VCaP (cell line): Measurements from ENCODE around the gene MYO3B.
"Not testable (repeated sequence)": the region's sequence is repeated elsewhere in the genome, so short reads cannot be mapped to it uniquely, and the experiment has no call there.

Experiments used
- H3K27ac ChIP-seq: fragments of 450-650 bp; 2 replicates; pipeline ENCODE4 v1.5.1; 2017
- TF ChIP-seq, protein P1 (sequence below): fragments of 450-650 bp; conservative IDR thresholded peaks from 2 replicates; pipeline ENCODE4 v1.5.1; 2017; ENCODE audit warnings: mild to moderate bottlenecking, moderate library complexity

MYO3B gene

DNA sequence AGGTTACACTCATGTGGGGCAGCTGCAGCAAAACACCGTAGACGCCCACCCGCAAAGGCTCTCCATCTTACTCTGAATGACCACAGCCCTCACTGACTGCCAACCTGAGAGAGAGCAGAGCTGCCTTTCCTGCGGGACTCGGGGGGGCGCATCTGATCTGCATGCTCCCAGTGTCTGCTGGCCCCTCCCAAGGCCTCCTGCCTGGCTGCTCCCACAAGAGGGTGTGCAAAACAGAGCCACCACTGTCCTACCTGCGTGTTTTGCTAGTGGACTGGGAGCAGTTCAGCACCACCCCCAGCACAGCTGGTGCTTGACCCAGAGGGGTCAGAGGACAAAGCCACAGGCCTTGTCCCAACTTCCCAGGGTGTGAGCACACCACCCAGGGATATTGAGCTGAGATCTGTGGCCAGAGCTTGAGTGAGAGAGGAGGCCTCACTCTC, 76.4 kb downstream of the MYO3B start:
- TF ChIP-seq, protein P1, sequence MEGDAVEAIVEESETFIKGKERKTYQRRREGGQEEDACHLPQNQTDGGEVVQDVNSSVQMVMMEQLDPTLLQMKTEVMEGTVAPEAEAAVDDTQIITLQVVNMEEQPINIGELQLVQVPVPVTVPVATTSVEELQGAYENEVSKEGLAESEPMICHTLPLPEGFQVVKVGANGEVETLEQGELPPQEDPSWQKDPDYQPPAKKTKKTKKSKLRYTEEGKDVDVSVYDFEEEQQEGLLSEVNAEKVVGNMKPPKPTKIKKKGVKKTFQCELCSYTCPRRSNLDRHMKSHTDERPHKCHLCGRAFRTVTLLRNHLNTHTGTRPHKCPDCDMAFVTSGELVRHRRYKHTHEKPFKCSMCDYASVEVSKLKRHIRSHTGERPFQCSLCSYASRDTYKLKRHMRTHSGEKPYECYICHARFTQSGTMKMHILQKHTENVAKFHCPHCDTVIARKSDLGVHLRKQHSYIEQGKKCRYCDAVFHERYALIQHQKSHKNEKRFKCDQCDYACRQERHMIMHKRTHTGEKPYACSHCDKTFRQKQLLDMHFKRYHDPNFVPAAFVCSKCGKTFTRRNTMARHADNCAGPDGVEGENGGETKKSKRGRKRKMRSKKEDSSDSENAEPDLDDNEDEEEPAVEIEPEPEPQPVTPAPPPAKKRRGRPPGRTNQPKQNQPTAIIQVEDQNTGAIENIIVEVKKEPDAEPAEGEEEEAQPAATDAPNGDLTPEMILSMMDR, result no peak
- H3K27ac ChIP-seq, result no peak overlapping the region

DNA sequence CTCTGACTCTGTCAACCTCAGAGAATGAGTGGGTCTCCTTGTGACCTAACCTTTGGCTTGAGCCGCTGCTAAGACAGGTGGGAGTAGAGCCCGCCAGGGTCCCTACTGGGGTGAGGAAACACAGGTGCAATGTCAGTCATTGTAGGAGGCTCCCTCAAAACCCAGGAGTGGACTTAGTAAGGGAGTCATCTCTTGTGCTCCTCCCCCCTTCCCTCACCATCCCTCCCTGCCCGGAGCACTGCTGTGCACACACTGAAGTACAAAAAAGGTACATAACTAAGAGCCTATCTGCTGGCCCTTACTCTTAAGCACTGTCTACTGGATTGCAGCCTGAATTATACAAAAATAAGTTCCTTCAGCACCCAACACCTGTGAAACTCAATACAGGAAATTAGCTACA, 77.2 kb downstream of the MYO3B start:
- TF ChIP-seq, protein P1, result no peak
- no peak overlapping the region for H3K27ac ChIP-seq

DNA sequence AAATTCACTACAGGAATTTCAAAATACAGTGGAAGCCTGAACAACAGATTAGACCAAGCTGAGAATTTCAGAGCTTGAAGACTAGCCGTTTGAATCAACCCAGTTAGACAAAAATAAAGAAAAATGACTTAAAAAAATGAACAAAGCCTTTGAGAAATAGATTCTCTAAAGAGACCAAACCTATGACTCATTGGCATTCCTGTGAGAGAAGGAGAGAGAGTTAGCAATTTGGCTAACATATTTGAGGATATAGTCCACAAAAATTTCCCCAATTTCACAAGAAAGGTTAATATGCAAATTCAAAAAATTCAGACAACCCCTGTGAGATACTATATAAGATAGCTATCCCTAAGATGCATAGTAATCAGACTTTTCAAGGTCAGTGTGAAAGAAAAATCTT, 78.0 kb downstream of the MYO3B start:
- H3K27ac ChIP-seq, result no peak overlapping the region
- TF ChIP-seq, protein P1, result no peak

DNA sequence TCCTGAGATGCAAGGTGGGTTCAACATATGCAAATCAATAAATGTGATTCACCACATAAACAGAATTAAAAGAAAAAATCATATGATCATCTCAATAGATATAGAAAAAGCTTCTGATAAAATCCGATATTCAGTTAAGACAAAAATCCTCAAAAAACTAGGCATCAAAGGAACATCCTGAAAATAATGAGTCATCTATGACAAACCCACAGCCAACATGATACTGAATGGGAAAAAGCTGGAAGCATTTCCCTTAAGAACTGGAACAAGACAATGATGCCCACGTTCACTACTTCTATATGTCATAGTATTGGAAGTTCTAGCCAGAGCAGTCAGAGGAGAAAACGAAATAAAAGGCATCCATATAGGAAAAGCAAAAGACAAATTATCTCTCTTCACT, 80.4 kb downstream of the MYO3B start:
- TF ChIP-seq, protein P1, result no peak
- H3K27ac ChIP-seq, result no peak overlapping the region

DNA sequence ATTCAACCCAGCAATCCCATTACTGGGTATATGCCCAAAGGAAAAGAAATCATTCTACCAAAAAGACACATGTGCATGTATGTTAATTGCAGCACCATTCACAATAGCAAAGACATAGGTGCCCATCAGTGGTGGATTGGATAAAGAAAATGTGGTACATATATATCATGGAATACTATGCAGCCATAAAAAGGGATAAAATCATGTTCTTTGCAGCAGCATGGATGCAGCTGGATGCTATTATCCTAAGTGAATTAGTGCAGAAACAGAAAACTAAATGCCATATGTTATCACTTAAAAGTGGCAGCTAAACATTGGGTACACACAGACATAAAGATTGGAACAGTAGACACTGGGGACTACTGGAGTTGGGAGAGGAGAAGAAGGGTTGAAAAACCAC, 82.2 kb downstream of the MYO3B start:
- TF ChIP-seq, protein P1, result no peak
- H3K27ac ChIP-seq, result no peak overlapping the region

DNA sequence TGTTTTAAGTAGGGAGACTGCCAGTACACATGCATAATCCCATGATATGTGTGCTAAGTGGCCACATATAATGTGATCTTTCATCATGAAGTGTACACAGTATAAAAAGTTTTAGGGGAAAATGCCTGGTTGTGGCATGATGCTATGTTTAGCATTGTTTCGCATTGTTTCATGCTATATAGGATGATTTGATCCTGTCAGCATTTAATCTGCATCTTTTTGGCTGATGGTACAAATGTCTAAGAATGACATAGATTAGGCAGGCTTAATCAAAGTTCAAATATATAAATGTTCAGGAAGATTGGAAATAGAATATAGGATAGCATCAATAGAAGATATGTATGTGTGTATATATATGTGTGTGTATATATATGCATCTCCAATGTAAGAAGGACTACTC, 83.6 kb downstream of the MYO3B start:
- H3K27ac ChIP-seq, result no peak overlapping the region
- TF ChIP-seq, protein P1, result no peak

DNA sequence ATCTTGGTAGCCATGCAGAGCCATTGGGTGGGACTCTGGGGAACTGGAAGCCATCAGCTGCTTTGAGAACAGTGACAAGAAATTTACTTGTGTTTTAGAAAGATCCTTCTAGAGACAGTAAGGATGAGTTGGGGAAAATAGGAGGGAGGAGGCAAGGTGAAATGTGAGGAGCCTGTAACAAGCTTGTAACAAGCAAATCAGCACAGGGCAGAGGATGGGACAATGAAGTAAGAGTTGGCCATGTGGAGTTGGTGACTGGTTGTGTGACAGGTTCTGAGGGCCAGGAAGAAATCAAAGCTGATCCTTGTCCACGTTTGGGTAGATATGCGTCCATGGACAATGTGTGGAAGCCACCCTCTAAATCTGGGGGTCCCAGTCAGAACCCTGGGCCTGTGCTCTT, 84.4 kb downstream of the MYO3B start:
- H3K27ac ChIP-seq, result no peak overlapping the region
- TF ChIP-seq, protein P1, result no peak

DNA sequence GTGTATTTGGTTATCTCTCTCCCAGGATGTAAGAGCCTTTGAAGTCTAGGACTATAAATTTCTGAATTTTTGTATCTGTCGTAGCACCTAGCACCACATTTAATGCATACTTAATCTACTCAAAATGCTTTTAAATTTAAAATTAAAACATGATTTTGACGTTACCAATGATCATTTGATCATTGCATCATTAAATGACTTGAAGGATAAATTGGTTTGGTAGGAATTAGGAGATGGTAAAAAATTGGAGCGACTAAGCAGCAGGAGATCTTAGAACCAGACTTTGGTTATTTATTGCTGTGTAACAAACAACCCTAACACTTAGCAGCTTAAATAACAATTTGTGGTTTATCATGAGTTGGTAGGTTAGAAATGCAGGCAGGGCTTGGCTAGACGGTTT, 84.9 kb downstream of the MYO3B start:
- TF ChIP-seq, protein P1, result no peak
- H3K27ac ChIP-seq, result no peak overlapping the region

DNA sequence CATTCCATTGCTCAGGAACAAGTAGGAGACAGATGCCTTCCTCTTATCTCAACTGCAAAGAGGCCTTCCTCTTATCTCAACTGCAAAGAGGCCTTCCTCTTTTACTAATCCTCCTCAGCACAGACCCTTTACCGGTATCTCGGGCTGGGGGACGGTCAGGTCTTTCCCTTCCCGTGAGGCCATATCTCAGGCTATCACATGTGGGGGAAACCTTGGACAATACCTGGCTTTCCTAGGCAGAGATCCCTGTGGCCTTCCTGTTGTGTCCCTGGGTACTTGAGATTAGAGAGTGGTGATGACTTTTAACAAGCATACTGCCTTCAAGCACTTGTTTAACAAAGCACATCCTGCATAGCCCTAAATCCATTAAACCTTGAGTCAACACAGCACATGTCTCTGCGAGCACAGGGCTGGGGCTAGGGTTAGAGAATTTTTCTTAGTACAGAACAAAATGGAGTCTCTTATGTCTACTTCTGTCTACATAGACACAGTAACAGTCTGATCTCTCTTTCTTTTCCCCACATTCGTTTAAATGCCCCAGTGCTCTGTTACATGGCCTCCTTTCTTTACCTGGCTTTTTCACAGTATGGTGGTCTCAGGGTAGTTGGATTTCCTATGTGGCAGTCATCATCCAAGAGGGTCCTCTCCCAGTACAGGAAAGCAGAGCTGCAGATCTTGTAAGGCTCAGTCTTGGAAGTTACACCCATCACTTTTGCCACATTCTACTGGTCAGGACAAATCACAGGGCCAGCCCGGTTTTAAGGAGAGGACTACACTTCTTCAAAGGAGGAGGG, 86.0 kb downstream of the MYO3B start:
- H3K27ac ChIP-seq, result not testable (repeated sequence)
